ENCODE results near the gene NF1.

DNA sequence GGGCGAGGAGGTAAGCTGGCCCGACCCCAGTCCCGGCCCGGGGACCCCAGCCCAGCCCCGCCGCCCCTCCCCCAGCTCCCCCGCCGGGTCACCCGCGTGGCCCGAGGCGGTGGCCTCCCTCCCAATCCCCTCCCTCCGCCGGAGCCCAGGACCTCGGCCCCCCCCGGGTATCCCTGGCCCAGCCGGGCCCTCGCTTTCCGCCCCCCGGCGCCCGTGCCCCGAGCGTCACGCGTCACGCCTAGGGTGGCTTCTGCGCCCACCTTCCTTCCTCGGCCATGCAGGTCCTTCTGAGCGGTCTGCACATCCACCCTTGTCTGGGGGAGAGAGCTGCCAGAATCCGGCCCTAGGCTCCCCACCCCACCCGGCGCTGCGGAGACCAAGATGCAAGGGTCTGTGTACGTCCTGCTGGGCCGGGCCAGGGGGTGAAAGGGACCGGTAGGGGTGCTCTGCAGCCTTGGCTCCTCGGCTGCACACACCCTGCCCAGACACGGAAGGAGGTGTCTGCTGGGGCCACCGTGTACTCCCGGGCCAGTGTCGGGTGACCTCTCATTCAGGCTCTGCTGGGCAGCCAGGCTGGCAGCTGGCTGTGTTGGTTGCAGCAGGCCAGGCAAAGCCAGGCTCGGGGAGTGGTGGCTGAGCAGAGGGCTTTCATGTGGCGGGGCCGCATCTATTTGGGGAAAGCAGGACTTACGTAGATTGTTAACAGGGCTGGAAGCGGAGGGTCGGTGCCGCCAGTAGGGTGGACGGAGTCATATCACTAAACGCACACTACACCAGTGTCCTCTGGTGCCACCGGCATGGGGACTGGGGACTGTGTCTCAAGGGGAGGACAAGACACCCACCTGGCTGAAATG, 297.5 kb downstream of the NF1 start:
- TF ChIP-seq, protein P1, sequence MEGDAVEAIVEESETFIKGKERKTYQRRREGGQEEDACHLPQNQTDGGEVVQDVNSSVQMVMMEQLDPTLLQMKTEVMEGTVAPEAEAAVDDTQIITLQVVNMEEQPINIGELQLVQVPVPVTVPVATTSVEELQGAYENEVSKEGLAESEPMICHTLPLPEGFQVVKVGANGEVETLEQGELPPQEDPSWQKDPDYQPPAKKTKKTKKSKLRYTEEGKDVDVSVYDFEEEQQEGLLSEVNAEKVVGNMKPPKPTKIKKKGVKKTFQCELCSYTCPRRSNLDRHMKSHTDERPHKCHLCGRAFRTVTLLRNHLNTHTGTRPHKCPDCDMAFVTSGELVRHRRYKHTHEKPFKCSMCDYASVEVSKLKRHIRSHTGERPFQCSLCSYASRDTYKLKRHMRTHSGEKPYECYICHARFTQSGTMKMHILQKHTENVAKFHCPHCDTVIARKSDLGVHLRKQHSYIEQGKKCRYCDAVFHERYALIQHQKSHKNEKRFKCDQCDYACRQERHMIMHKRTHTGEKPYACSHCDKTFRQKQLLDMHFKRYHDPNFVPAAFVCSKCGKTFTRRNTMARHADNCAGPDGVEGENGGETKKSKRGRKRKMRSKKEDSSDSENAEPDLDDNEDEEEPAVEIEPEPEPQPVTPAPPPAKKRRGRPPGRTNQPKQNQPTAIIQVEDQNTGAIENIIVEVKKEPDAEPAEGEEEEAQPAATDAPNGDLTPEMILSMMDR (IDR thresholded peaks at IDR 0.05; ENCODE audit: low read length) = no peak
- TF ChIP-seq EZH2phosphoT487 (IDR thresholded peaks at IDR 0.05; ENCODE audit: low read length) (no peak), EZH2 (optimal IDR thresholded peaks at IDR 0.05; ENCODE audit: low read depth, low read length) (no peak)
